WTC11 (cell line): ENCODE results near the gene CD2AP. TPM values are rescaled to one million over a fixed set of nuclear protein-coding genes. Genes with fewer than 3 reads are reported as not detected.

ENCODE experiments used
- ATAC-seq: fragments of 200-7000 bp; cut with Tn5 transposase; 2 replicates; pipeline ENCODE4 v1.10.0; 2021; ENCODE audit warnings: mild to moderate bottlenecking, moderate library complexity
- CTCF ChIA-PET: fragments of 300-600 bp; sonication (Branson Sonifier 250); formaldehyde crosslinking; loops from one replicate; lab custom pipeline; 2021; ENCODE audit warnings: antibody characterized with exemption; lab: Charles Lee
- POLR2A ChIA-PET: fragments of 350-600 bp; sonication (Branson Sonifier 250); formaldehyde crosslinking; loops from one replicate; lab custom pipeline; 2021; ENCODE audit warnings: antibody characterized with exemption; lab: Charles Lee
- DNase-seq: peaks from one replicate; pipeline ENCODE4 v3.0.0; 2021; ENCODE audit warnings: low spot score
- H3K27ac Mint-ChIP-seq: 2 replicates; pipeline ENCODE4 v1.8.0; 2021; ENCODE audit warnings: mixed read lengths
- H3K27me3 Mint-ChIP-seq: 2 replicates; pipeline ENCODE4 v1.8.0; 2021; ENCODE audit warnings: low read depth, mild to moderate bottlenecking, moderate library complexity, mixed read lengths
- H3K36me3 Mint-ChIP-seq: 2 replicates; pipeline ENCODE4 v1.8.0; 2021; ENCODE audit warnings: mixed read lengths
- H3K4me1 Mint-ChIP-seq: 2 replicates; pipeline ENCODE4 v1.8.0; 2022; ENCODE audit warnings: mixed read lengths
- H3K4me3 Mint-ChIP-seq: 2 replicates; pipeline ENCODE4 v1.8.0; 2021; ENCODE audit warnings: mild to moderate bottlenecking, moderate library complexity, mixed read lengths
- H3K9me3 Mint-ChIP-seq: 2 replicates; pipeline ENCODE4 v1.8.0; 2021; ENCODE audit warnings: mixed read lengths
- ATF3 ChIP-seq: sonication (generic); formaldehyde crosslinking; conservative IDR thresholded peaks from 2 replicates; pipeline ENCODE4 v1.8.1; 2022; ENCODE audit warnings: mild to moderate bottlenecking, missing genetic modification reagents
- CREB1 ChIP-seq: sonication (generic); formaldehyde crosslinking; IDR thresholded peaks from 2 replicates; pipeline ENCODE4 v1.8.0; 2023; ENCODE audit warnings: mild to moderate bottlenecking, missing genetic modification reagents
- ELF4 ChIP-seq: sonication (generic); formaldehyde crosslinking; IDR thresholded peaks from 2 replicates; pipeline ENCODE4 v1.8.1; 2022; ENCODE audit warnings: low read depth, mild to moderate bottlenecking, moderate library complexity, missing genetic modification reagents
- ERG ChIP-seq: fragments of 250-450 bp; sonication (Bioruptor Pico); IDR thresholded peaks from 2 replicates; pipeline ENCODE4 v1.8.0; 2021; ENCODE audit warnings: mild to moderate bottlenecking
- ESRRA ChIP-seq: sonication (generic); formaldehyde crosslinking; IDR thresholded peaks from 2 replicates; pipeline ENCODE4 v1.8.1; 2022; ENCODE audit warnings: mild to moderate bottlenecking, missing genetic modification reagents, borderline replicate concordance
- ETV6 ChIP-seq: sonication (generic); formaldehyde crosslinking; IDR thresholded peaks from 2 replicates; pipeline ENCODE4 v1.8.1; 2022; ENCODE audit warnings: mild to moderate bottlenecking, missing genetic modification reagents
- GABPB1 ChIP-seq: sonication (generic); formaldehyde crosslinking; IDR thresholded peaks from 2 replicates; pipeline ENCODE4 v1.8.1; 2023; ENCODE audit warnings: mild to moderate bottlenecking, missing genetic modification reagents
- KAT7 ChIP-seq: sonication (generic); formaldehyde crosslinking; IDR thresholded peaks from 2 replicates; pipeline ENCODE4 v1.8.1; 2023; ENCODE audit warnings: missing genetic modification reagents, mild to moderate bottlenecking, borderline replicate concordance
- NFE2L1 ChIP-seq: sonication (generic); formaldehyde crosslinking; IDR thresholded peaks from 2 replicates; pipeline ENCODE4 v1.8.1; 2023; ENCODE audit warnings: missing genetic modification reagents
- NR3C1 ChIP-seq: sonication (generic); formaldehyde crosslinking; conservative IDR thresholded peaks from 2 replicates; pipeline ENCODE4 v1.8.1; 2023; ENCODE audit warnings: low read depth, mild to moderate bottlenecking, missing genetic modification reagents
- OVOL2 ChIP-seq: fragments of 250-450 bp; sonication (Bioruptor Pico); IDR thresholded peaks from 2 replicates; pipeline ENCODE4 v1.9.0; 2021; ENCODE audit warnings: mild to moderate bottlenecking, borderline replicate concordance
- PRDM15 ChIP-seq: sonication (generic); formaldehyde crosslinking; IDR thresholded peaks from 2 replicates; pipeline ENCODE4 v1.8.0; 2022; ENCODE audit warnings: missing genetic modification reagents
- PRRX2 ChIP-seq: fragments of 250-450 bp; sonication (Bioruptor Pico); IDR thresholded peaks from 2 replicates; pipeline ENCODE4 v1.8.0; 2021; ENCODE audit warnings: mild to moderate bottlenecking
- RELA ChIP-seq: sonication (generic); formaldehyde crosslinking; IDR thresholded peaks from 2 replicates; pipeline ENCODE4 v1.8.1; 2022; ENCODE audit warnings: missing genetic modification reagents, mild to moderate bottlenecking, borderline replicate concordance
- RORB ChIP-seq: fragments of 250-450 bp; sonication (Bioruptor Pico); IDR thresholded peaks from 2 replicates; pipeline ENCODE4 v1.9.0; 2021; ENCODE audit warnings: mild to moderate bottlenecking
- USF1 ChIP-seq: sonication (generic); formaldehyde crosslinking; IDR thresholded peaks from 2 replicates; pipeline ENCODE4 v1.8.0; 2022; ENCODE audit warnings: mild to moderate bottlenecking, missing genetic modification reagents
- USF2 ChIP-seq: sonication (generic); formaldehyde crosslinking; IDR thresholded peaks from 2 replicates; pipeline ENCODE4 v1.8.1; 2023; ENCODE audit warnings: mild to moderate bottlenecking, missing genetic modification reagents, moderate library complexity
- ZMAT4 ChIP-seq: fragments of 250-450 bp; sonication (Bioruptor Pico); IDR thresholded peaks from 2 replicates; pipeline ENCODE4 v1.9.0; 2021; ENCODE audit warnings: mild to moderate bottlenecking
- ZNF396 ChIP-seq: fragments of 250-450 bp; sonication (Bioruptor Pico); IDR thresholded peaks from 2 replicates; pipeline ENCODE4 v1.8.0; 2021; ENCODE audit warnings: mild to moderate bottlenecking, moderate library complexity, borderline replicate concordance
- ZNF423 ChIP-seq: fragments of 250-450 bp; sonication (Bioruptor Pico); IDR thresholded peaks from 2 replicates; pipeline ENCODE4 v2.1.2; 2022; ENCODE audit warnings: mild to moderate bottlenecking, moderate library complexity
- ZNF425 ChIP-seq: fragments of 250-450 bp; sonication (Bioruptor Pico); conservative IDR thresholded peaks from 2 replicates; pipeline ENCODE4 v1.9.0; 2021; ENCODE audit warnings: mild to moderate bottlenecking
- total RNA-seq: library from RNA; stranded (reverse); gene quantifications from 3 replicates; pipeline ENCODE4 v1.2.3, GENCODE V29; 2021

The CD2AP gene
- total RNA-seq, 1 experiment from 2014 or later = 77.0 TPM

- TF ChIP-seq USF1 (CRISPR knock-in tag) = no peak
- no peak for TF ChIP-seq PRRX2
Measured at GRCh38 chr6:47454713-47455396, 22.7 kb upstream of the CD2AP start (continued).

- no peaks in the 10 kb centered on the region for H3K9me3 Mint-ChIP-seq
- POLR2A ChIA-PET = no interaction called here
- TF ChIP-seq ZNF423 (no peak), PRDM15 (CRISPR knock-in tag) (no peak), ELF4 (CRISPR knock-in tag) (no peak), CREB1 (CRISPR knock-in tag) (no peak), ETV6 (CRISPR knock-in tag) (no peak), ESRRA (no peak), ZNF425 (CRISPR knock-in tag) (no peak), USF1 (CRISPR knock-in tag) (no peak), KAT7 (no peak), ZNF396 (no peak), GABPB1 (CRISPR knock-in tag) (no peak)
- H3K27me3 Mint-ChIP-seq = no peaks in the 10 kb centered on the region
- H3K4me3 Mint-ChIP-seq = no peak overlapping the region
- peaks cover 10% of the 10 kb centered on the region for H3K4me1 Mint-ChIP-seq
- DNase-seq (no peak), ATAC-seq (no peak)
- no peaks in the 10 kb centered on the region for H3K36me3 Mint-ChIP-seq
- CTCF ChIA-PET = no interaction called here
- no peak overlapping the region for H3K27ac Mint-ChIP-seq
Measured at GRCh38 chr6:47455533-47456209, 21.9 kb upstream of the CD2AP start.

GRCh38 chr6:47456536-47456975, 21.0 kb upstream of the CD2AP start:
- TF ChIP-seq USF2 (CRISPR knock-in tag) (no peak), OVOL2 (CRISPR knock-in tag) (no peak), ELF4 (CRISPR knock-in tag) (no peak), RELA (no peak), GABPB1 (CRISPR knock-in tag) (no peak), ERG (no peak), NFE2L1 (CRISPR knock-in tag) (no peak), ATF3 (CRISPR knock-in tag) (no peak), RORB (CRISPR knock-in tag) (no peak), ESRRA (no peak), ZMAT4 (CRISPR knock-in tag) (no peak), NR3C1 (CRISPR knock-in tag) (no peak), PRRX2 (no peak)
- ATAC-seq = no peak
- Mint-ChIP-seq H3K27ac (no peak overlapping the region), H3K4me1 (peaks cover 10% of the 10 kb centered on the region), H3K4me3 (no peak overlapping the region), H3K36me3 (no peaks in the 10 kb centered on the region), H3K27me3 (no peaks in the 10 kb centered on the region), H3K9me3 (no peaks in the 10 kb centered on the region)
- POLR2A ChIA-PET = no interaction called here
- DNase-seq = no peak
- CTCF ChIA-PET = no interaction called here
